Measurements from ENCODE around the gene TLE3. TPM values are rescaled to one million over a fixed set of nuclear protein-coding genes. Genes with fewer than 3 reads are reported as not detected.
A peak's percentile ranks its signal among the peaks of the same experiment; 100 is the strongest.

TLE3 gene
- total and polyA plus RNA-seq, 8 donors = 12.5 to 37.2 (median 18.9) TPM

DNA sequence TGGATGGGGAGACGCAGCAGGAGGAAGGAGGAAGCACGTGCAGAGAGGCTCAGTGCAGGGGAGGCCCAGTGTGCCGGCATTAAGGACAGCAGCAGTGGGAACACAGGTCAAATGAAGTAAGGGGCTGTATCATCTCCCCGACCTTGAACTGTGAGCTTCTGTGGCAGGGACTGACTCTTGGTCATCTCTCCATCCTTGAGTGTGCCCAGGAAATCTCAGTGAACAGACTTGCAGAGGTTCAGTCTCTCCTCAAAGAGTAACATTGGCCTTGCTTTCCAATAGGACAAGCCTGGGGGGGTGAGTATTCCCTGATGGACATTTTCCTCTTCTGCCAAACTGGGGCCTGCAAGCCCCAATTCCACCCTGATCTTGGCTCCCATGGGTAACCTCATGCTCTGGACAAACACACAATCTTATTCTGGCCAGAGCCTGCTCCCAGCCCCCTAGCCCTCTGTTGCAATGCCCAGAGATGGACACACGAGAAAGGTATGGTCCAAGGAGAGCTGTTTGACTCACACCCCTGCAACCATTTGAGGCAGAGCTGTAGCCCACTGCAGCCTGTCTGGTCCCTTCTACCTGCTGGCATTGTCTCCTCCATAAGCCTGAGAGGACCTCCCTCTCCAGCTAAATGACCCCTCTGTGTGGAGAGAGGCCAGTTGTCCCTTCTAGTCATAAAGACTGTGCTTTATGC, 50.9 kb downstream of the TLE3 start:
- FAIRE-seq = no peak
- no peaks in the 10 kb centered on the region for H3K4me1 ChIP-seq
- H3K4me3 ChIP-seq = no peak overlapping the region
- no peaks in the 10 kb centered on the region for H3K9me3 ChIP-seq
- H3K27me3 ChIP-seq = no peaks in the 10 kb centered on the region
- intact Hi-C loops (cut with DNase I) = no loop called here
- no peak for ATAC-seq
- TF ChIP-seq, protein P1, sequence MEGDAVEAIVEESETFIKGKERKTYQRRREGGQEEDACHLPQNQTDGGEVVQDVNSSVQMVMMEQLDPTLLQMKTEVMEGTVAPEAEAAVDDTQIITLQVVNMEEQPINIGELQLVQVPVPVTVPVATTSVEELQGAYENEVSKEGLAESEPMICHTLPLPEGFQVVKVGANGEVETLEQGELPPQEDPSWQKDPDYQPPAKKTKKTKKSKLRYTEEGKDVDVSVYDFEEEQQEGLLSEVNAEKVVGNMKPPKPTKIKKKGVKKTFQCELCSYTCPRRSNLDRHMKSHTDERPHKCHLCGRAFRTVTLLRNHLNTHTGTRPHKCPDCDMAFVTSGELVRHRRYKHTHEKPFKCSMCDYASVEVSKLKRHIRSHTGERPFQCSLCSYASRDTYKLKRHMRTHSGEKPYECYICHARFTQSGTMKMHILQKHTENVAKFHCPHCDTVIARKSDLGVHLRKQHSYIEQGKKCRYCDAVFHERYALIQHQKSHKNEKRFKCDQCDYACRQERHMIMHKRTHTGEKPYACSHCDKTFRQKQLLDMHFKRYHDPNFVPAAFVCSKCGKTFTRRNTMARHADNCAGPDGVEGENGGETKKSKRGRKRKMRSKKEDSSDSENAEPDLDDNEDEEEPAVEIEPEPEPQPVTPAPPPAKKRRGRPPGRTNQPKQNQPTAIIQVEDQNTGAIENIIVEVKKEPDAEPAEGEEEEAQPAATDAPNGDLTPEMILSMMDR (IDR thresholded peaks at IDR 0.05) = no peak
- no peak overlapping the region for H3K27ac ChIP-seq
- peak in 1 of 6 donors; percentile 15 for DNase-seq
- peaks cover 0 to 22% (median 15%) of the 10 kb centered on the region in 3 donors for H3K36me3 ChIP-seq
- 95% methylated on average over 5 of the region's 5 CpGs for WGBS, 2 donors

DNA sequence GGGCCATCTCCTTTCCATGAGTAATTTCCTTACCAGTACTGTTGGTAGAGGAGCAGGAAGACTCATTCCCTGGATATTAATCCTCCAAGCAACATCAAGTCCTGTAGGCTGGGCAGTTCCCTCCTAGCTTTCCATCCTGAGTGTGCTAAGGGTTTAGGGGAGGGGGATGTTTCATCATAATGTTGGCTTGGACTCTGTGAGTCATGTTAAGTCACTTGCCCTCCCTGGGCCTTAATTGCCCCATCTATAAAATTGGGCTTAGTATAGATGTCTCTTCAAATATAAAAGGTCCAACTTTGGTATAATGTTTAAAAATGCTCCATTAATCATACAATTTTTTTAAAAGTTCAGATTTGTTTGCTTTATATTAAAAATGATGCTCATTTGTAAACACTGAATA, 52.7 kb downstream of the TLE3 start:
- intact Hi-C loops (cut with DNase I) = no loop called here
- H3K27ac ChIP-seq = no peak overlapping the region
- ATAC-seq = no peak
- H3K27me3 ChIP-seq = no peaks in the 10 kb centered on the region
- TF ChIP-seq, protein P1 (IDR thresholded peaks at IDR 0.05) = no peak
- no peak for FAIRE-seq
- H3K4me1 ChIP-seq = no peaks in the 10 kb centered on the region
- no peaks in the 10 kb centered on the region for H3K9me3 ChIP-seq
- DNase-seq = no peak
- H3K36me3 ChIP-seq = peaks cover 0 to 6% (median 4%) of the 10 kb centered on the region in 3 donors
- no peak overlapping the region for H3K4me3 ChIP-seq

DNA sequence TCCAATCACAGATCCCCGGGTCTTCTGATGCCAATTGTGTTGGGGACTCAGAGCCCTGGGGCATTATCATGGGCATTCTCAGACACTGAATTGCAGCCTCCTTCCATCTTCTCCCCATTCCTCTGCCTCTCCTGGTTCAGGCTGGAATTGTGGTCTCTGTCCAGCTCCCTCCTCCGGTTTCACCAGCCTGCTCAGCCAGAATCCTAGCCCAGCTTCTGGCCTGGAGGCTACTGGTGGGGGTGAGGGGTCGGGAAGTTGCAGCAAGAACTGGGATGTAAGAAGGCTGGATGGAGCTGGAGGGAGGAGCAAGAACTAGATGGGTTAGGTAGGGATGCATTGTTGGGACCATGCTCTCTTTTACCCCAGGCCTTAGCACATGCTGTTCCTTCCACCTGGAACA, 53.5 kb downstream of the TLE3 start:
- no peak for ATAC-seq
- H3K4me3 ChIP-seq = no peak overlapping the region

DNA sequence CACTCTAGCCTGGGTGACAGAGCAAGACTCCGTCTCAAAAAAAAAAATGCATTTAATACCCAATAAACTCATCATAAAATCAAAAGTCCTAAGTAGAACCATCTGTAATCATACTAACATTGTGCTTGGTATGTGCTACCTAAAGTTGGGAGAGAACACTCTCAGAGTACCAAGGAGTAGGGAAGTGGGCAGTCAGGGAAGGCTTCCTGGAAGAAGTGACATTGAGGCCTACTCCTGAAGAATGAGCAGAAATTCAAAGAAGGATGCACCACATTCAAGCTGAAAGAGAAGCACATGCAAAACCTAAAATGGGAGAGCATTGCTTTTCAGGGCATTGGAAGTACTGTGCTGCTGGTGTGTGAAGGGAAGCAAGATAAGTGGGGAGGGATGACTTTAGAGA, 54.1 kb downstream of the TLE3 start:
- no peak for DNase-seq
- Histone ChIP-seq H3K4me1 (no peaks in the 10 kb centered on the region), H3K27ac (no peak overlapping the region), H3K27me3 (no peaks in the 10 kb centered on the region), H3K4me3 (no peak overlapping the region), H3K36me3 (no peaks in the 10 kb centered on the region), H3K9me3 (no peaks in the 10 kb centered on the region)
- ATAC-seq = no peak
- WGBS, 2 donors = 94 to 100% methylated on average over 1 of the region's 1 CpG
- FAIRE-seq = no peak
- TF ChIP-seq, protein P1 (IDR thresholded peaks at IDR 0.05) = no peak
- intact Hi-C loops (cut with DNase I) = no loop called here

More for the DNA sequence above, 53.5 kb downstream of the TLE3 start:
- DNase-seq = peak in 1 of 6 donors; percentile 33
- Histone ChIP-seq H3K9me3 (no peaks in the 10 kb centered on the region), H3K27me3 (no peaks in the 10 kb centered on the region), H3K36me3 (no peaks in the 10 kb centered on the region), H3K4me1 (no peaks in the 10 kb centered on the region), H3K27ac (no peak overlapping the region)
- TF ChIP-seq, protein P1 (IDR thresholded peaks at IDR 0.05) = no peak
- FAIRE-seq = no peak
- intact Hi-C loops (cut with DNase I) = no loop called here
- WGBS, 2 donors = 84 to 95% methylated on average over 3 of the region's 3 CpGs

DNA sequence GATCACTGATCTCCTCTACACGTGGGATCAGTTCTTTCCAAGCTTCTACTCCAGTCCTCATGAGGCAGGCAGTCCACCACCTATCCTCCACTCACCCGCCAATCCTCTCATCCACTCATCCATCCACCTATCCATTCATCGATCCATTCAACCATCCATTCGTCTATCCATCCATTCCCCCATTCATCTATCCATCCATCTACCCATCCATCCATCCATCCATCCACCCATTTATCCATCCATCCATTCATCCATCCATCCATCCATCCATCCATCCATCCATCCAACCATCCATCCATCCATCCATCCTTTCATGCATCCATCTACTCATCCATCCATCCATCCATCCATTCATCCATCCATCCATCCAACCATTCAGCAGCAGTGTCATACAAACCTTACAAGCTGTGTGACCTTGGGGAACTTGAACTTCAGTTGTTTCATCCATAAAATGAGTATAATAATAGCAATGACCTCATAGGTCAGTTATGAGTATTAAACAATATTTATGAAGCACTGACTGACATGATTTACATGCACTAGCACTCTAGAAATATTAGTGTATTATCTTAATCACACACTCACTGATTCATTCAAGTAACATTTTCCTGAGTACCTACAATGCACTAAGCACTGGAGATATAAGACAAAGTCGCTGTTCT, 55.0 kb downstream of the TLE3 start:
- no peaks in the 10 kb centered on the region for H3K36me3 ChIP-seq
- TF ChIP-seq, protein P1 (IDR thresholded peaks at IDR 0.05) = no peak
- H3K4me3 ChIP-seq = no peak overlapping the region
- WGBS, 2 donors = 89% methylated on average over 5 of the region's 5 CpGs
- H3K27ac ChIP-seq = no peak overlapping the region
- no peaks in the 10 kb centered on the region for H3K4me1 ChIP-seq
- no peaks in the 10 kb centered on the region for H3K27me3 ChIP-seq
- DNase-seq (no peak), ATAC-seq (no peak), FAIRE-seq (no peak)
- intact Hi-C loops (cut with DNase I) = no loop called here
- H3K9me3 ChIP-seq = no peaks in the 10 kb centered on the region
